T-cell (primary cell): ENCODE data around the gene KDM4B. TPM values are rescaled to one million over a fixed set of nuclear protein-coding genes. Genes with fewer than 3 reads are reported as not detected.

ENCODE experiments used
- ATAC-seq, 4 experiments: fragments of 200-7000 bp in 3 of 4; fragments of 150-1000 bp in 1 of 4; cut with Tn5 transposase; replicated peaks in 1 of 4; 1 replicate in 3 of 4; 2 replicates in 1 of 4; pipeline ENCODE4 v1.10.0; 2021; ENCODE audit warnings: moderate library complexity in 3 of 4, mild to moderate bottlenecking in 2 of 4, moderate number of reproducible peaks in 1 of 4
- CTCF ChIA-PET, 2 donors: fragments of 300-600 bp; sonication (Branson Sonifier 250); formaldehyde crosslinking; loops; one replicate each; lab custom pipeline; 2022; ENCODE audit warnings: antibody characterized with exemption in 2 of 2; lab: Charles Lee
- POLR2A ChIA-PET, 2 donors: fragments of 300-600 bp; sonication (Branson Sonifier 250); formaldehyde crosslinking; loops; one replicate each; lab custom pipeline; 2022; ENCODE audit warnings: antibody characterized with exemption in 2 of 2; lab: Charles Lee
- DNase-seq, 35 experiments: peaks; one replicate each; pipeline versions ENCODE4 v3.0.0 to v3.0.0-alpha.2; 2013 to 2023
- H3K27ac ChIP-seq: one replicate; pipeline ENCODE4 v1.5.1; 2013; ENCODE audit warnings: low read length
- H3K27me3 ChIP-seq, 2 experiments: replicated peaks in 1 of 2; 1 replicate in 1 of 2; 2 replicates in 1 of 2; pipeline versions ENCODE4 v1.6.1 to v1.7.0; 2013; ENCODE audit warnings: low read length in 1 of 2, mixed read lengths in 1 of 2; ENCODE audit not compliant: control insufficient read depth in 2 of 2, insufficient read depth in 2 of 2; ENCODE audit errors: extremely low read depth in 1 of 2
- H3K36me3 ChIP-seq, 2 donors: 1 replicate in 1 of 2; 2 replicates in 1 of 2; pipeline versions ENCODE4 v1.6.1 to v1.7.0; 2013; ENCODE audit warnings: low read length in 1 of 2; ENCODE audit not compliant: control insufficient read depth in 2 of 2, insufficient read depth in 1 of 2; ENCODE audit errors: extremely low read depth in 1 of 2
- H3K4me1 ChIP-seq, 2 experiments: 1 replicate in 1 of 2; 2 replicates in 1 of 2; pipeline versions ENCODE4 v1.6.1 to v1.7.0; 2013; ENCODE audit warnings: low read length in 2 of 2, mixed read lengths in 1 of 2; ENCODE audit not compliant: insufficient read depth in 2 of 2, control insufficient read depth in 1 of 2; ENCODE audit errors: extremely low read depth in 1 of 2
- H3K4me3 ChIP-seq, 2 donors: 1 replicate in 1 of 2; 2 replicates in 1 of 2; pipeline versions ENCODE4 v1.5.1 to v1.7.0; 2013; ENCODE audit warnings: mild to moderate bottlenecking in 2 of 2, low read length in 1 of 2, moderate library complexity in 1 of 2; ENCODE audit not compliant: control insufficient read depth in 1 of 2; ENCODE audit errors: extremely low read depth in 1 of 2
- H3K9me3 ChIP-seq: 2 replicates; pipeline ENCODE4 v1.7.0; 2013
- H3K27ac Mint-ChIP-seq, 2 donors: one replicate each; pipeline ENCODE4 v1.8.0; 2020 to 2021; ENCODE audit warnings: mild to moderate bottlenecking in 2 of 2, mixed read lengths in 2 of 2
- H3K27me3 Mint-ChIP-seq, 2 donors: one replicate each; pipeline ENCODE4 v1.8.0; 2021 to 2022; ENCODE audit warnings: mixed read lengths in 2 of 2
- H3K36me3 Mint-ChIP-seq: one replicate; pipeline ENCODE4 v1.8.0; 2021; ENCODE audit warnings: mixed read lengths
- H3K4me1 Mint-ChIP-seq, 3 donors: one replicate each; pipeline ENCODE4 v1.8.0; 2020 to 2022; ENCODE audit warnings: mixed read lengths in 3 of 3, mild to moderate bottlenecking in 1 of 3
- H3K4me3 Mint-ChIP-seq, 3 donors: one replicate each; pipeline ENCODE4 v1.8.0; 2020 to 2022; ENCODE audit warnings: mild to moderate bottlenecking in 3 of 3, mixed read lengths in 3 of 3, moderate library complexity in 3 of 3
- H3K9me3 Mint-ChIP-seq, 3 donors: one replicate each; pipeline ENCODE4 v1.8.0; 2020 to 2022; ENCODE audit warnings: mixed read lengths in 3 of 3
- WGBS: methylation state at CpG from one replicate; pipeline ENCODE4 v1.1.5; 2013; ENCODE audit warnings: missing lambda C conversion rate; ENCODE audit not compliant: insufficient coverage; 5-methylcytosine and 5-hydroxymethylcytosine counted together
- total RNA-seq, 35 experiments: library from RNA in 6 of 35; stranded (reverse) in 6 of 35; fragments of 120-200 nt in 1 of 35; gene quantifications; one replicate each; pipeline versions ENCODE4 v1.2.1 to v1.2.4 and lab custom pipeline; 2013 to 2026

The KDM4B gene
- total RNA-seq, 5 donors from 2014 or later (not counting 1 experiment from before 2014, with no cell fraction given), result 44.6 to 59.2 (median 47.8) TPM

DNA sequence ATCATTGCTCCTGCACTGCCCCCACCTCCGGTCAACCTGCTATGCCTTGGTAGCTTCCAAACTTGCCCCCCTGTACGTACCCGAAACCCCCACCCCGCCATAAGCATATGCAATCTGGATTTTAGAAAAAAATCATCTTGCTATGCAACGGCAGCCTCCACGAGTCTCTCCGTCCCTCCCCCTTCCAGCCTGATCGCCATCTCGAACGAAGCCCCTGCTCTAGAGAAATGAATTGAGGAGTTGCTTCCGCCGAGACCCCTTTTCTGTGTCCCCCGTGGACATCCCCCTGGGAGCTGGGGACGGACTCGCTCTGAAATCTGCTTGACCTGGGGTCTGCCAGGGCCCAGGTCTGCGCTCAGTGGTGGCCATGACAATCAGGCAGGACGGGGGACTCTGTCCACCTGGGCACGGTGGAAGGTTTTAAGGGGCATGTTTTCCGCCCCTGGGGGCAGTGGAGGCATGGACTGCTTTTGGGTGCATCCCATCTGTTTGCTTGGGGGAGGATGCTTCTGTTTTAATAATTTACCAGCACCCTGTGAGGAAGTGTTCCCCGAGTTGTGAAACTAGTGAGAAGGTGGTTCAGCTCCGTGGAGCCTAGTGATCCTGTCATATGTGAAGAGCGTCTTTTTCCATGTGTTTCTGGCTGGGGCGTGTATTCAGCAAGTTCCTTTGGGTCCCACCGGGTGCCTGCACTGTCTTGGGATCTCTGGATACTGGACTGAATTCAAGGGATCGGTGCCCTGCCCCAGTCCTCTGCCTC, 1.0 kb downstream of the KDM4B start:
- WGBS, result 11% methylated on average over 21 of the region's 25 CpGs
- ChIA-PET CTCF (interaction anchor here in 1 of 2 donors (0.6 kb wide), 1 partner anchor 56 kb away, joined by 4 read pairs; no protein-coding TSS in a partner anchor), POLR2A (no interaction called here)
- Histone ChIP-seq H3K36me3 (peaks cover 0 to 1% of the 10 kb centered on the region in 2 donors), H3K4me3 (peak overlapping the region; percentile 56 to 83), H3K9me3 (no peaks in the 10 kb centered on the region), H3K27me3 (no peaks in the 10 kb centered on the region), H3K27ac (no peak overlapping the region), H3K4me1 (peaks cover 10 to 44% of the 10 kb centered on the region in 2 experiments)
- H3K27me3 Mint-ChIP-seq, result no peaks in the 10 kb centered on the region
- peak overlapping the region; percentile 85 to 96 (median 87) for H3K4me3 Mint-ChIP-seq
- peak in 3 of 35 experiments; percentile 1 to 34 (median 18) for DNase-seq
- peaks cover 3% of the 10 kb centered on the region for H3K36me3 Mint-ChIP-seq
- H3K4me1 Mint-ChIP-seq, result peaks cover 36 to 39% (median 37%) of the 10 kb centered on the region in 3 donors
- ATAC-seq, result no peak
- H3K9me3 Mint-ChIP-seq, result no peaks in the 10 kb centered on the region
- peak overlapping the region; percentile 69 to 79 for H3K27ac Mint-ChIP-seq

DNA sequence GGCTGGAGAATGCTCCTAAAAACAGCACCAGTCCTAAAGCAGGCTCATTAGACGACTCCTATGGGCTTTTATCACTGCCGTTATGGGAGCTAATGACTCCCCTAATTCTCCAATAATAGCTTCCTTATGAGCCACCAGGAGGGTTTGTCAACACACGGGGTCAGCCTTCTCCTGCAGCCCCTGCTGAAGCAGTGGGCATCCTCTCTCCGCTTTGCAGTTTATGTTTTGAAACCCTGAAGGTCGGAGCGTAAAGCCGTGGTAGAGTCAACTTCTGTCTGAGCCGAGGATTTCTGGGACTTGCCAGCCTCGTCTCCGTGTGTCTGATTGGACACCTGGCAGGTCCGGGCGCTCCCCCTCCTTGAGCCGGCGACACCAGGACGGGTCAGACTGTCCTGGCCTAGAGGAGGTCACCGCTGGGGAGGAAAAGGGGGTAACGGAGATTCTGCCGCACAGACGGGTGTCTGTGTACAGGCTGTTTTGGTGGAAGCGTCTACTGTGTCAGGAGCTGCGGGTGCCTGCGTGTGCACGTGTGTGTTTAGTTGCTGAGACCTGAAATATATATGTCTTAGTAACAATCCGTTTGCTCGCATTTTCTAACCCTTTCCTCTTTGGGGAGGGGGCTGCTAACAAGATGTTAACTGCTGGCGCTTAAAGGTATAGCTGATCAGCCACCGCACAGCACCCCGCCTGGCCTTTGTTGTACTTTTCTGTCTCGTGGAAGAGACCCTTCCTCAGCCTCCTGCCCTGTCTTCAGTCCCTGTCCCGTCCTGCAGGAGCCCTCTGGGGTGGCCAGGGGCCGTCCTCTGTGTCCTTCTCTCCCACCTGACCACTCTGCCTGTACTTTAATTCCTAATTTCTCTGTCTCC, 1.9 kb downstream of the KDM4B start:
- peak overlapping the region; percentile 56 to 83 for H3K4me3 ChIP-seq
- POLR2A ChIA-PET, result interaction anchor here (0.6 kb wide), 2 partner anchors 37 to 327 kb away, joined by 3 to 10 read pairs; no protein-coding TSS in a partner anchor
- H3K36me3 ChIP-seq, result peaks cover 0 to 6% of the 10 kb centered on the region in 2 donors
- CTCF ChIA-PET, result interaction anchor here (0.5 to 0.6 kb wide), 2 partner anchors 57 to 257 kb away, joined by 4 read pairs; no protein-coding TSS in a partner anchor
- H3K4me1 ChIP-seq, result peaks cover 10 to 44% of the 10 kb centered on the region in 2 experiments
- DNase-seq, result peak in 3 of 35 experiments; percentile 5 to 33 (median 14)
- 27% methylated on average over 24 of the region's 31 CpGs for WGBS
- H3K27me3 ChIP-seq, result no peaks in the 10 kb centered on the region
- peaks cover 39 to 42% (median 40%) of the 10 kb centered on the region in 3 donors for H3K4me1 Mint-ChIP-seq
- no peak for ATAC-seq
- H3K4me3 Mint-ChIP-seq, result peak overlapping the region; percentile 85 to 96 (median 87)
- H3K27ac Mint-ChIP-seq, result peak overlapping the region; percentile 69 to 79
- no peak overlapping the region for H3K27ac ChIP-seq
- peaks cover 4% of the 10 kb centered on the region for H3K36me3 Mint-ChIP-seq
- no peaks in the 10 kb centered on the region for H3K9me3 Mint-ChIP-seq
- H3K27me3 Mint-ChIP-seq, result no peaks in the 10 kb centered on the region
- H3K9me3 ChIP-seq, result no peaks in the 10 kb centered on the region

DNA sequence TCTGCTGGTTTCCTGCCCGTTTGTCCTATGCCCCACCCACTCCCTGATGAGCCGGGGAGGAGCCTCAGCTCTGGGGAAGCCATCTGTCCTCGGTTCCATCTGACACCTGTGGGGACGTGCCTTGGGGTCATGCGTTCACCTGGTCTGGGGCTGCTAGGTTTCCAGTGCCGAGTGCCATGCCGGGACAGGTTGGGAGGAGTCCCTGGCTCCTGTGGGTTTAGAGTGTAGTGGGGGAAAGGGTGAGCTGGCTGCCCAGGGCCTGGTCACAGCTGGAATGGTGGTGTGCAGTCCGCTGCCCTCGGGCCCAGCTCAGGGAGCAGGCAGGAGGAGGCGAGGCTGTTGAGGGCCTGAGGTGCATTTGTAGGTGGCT, 2.5 kb downstream of the KDM4B start:
- H3K27me3 Mint-ChIP-seq, result no peaks in the 10 kb centered on the region
- Histone ChIP-seq H3K9me3 (no peaks in the 10 kb centered on the region), H3K4me3 (peak overlapping the region in 1 of 2 donors; percentile 56), H3K27me3 (no peaks in the 10 kb centered on the region), H3K36me3 (peaks cover 0 to 6% of the 10 kb centered on the region in 2 donors), H3K4me1 (peaks cover 10 to 44% of the 10 kb centered on the region in 2 experiments), H3K27ac (no peak overlapping the region)
- 41% methylated on average over 10 of the region's 10 CpGs for WGBS
- ChIA-PET POLR2A (interaction anchor here in 1 of 2 donors (0.6 kb wide), 1 partner anchor 327 kb away, joined by 3 read pairs; no protein-coding TSS in a partner anchor), CTCF (interaction anchor here (0.5 to 0.6 kb wide), 2 partner anchors 143 to 257 kb away, joined by 4 to 5 read pairs; no protein-coding TSS in a partner anchor)
- peaks cover 39 to 45% (median 43%) of the 10 kb centered on the region in 3 donors for H3K4me1 Mint-ChIP-seq
- no peak for ATAC-seq
- peak in 12 of 35 experiments; percentile 14 to 48 (median 25) for DNase-seq
- H3K36me3 Mint-ChIP-seq, result peaks cover 4% of the 10 kb centered on the region
- peak overlapping the region; percentile 85 to 96 (median 87) for H3K4me3 Mint-ChIP-seq
- H3K9me3 Mint-ChIP-seq, result no peaks in the 10 kb centered on the region
- peak overlapping the region in 1 of 2 donors; percentile 22 for H3K27ac Mint-ChIP-seq

DNA sequence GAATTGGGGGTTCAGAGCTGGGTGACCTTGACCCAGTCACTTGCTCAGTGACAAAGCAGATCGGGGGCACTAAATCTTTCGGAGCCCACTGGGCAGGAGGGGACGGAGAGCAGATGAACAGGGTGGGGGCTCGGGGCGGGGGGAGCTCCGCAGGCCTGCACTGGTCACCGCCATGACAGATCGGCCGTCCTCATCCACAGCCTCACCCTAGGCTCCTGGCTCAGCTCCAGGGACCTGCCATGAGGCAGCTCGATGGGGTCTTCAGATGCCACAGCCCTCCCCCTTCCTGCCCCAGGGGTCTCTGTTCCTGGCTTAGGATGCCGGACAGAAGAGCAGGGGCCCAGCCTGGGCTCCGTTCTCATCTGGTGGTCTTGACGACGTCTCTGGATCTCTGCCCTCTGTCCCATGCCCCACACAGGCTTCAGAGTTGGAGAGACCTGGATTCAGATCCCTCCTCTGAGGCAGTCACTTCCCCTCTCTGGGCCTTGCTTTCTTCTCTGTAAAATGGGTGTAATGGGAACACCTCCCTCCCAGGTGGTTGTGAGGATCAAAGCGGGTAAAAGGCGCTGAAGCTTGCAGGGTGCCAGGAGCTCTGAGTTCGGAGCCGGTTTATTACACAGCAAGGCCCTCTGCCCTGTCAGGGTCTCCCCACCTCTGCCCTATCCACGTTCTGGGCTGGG, 3.0 kb downstream of the KDM4B start:
- ChIA-PET CTCF (interaction anchor here in 1 of 2 donors (0.5 to 0.6 kb wide), 2 partner anchors 13 to 144 kb away, joined by 3 to 5 read pairs; no protein-coding TSS in a partner anchor), POLR2A (no interaction called here)
- Mint-ChIP-seq H3K9me3 (no peaks in the 10 kb centered on the region), H3K36me3 (peaks cover 5% of the 10 kb centered on the region), H3K27ac (peak overlapping the region in 1 of 2 donors; percentile 22), H3K27me3 (no peaks in the 10 kb centered on the region), H3K4me1 (peaks cover 42 to 47% (median 45%) of the 10 kb centered on the region in 3 donors), H3K4me3 (peak overlapping the region; percentile 85 to 96 (median 87))
- Histone ChIP-seq H3K9me3 (no peaks in the 10 kb centered on the region), H3K36me3 (peaks cover 3 to 6% of the 10 kb centered on the region in 2 donors), H3K27ac (no peak overlapping the region), H3K4me1 (peaks cover 10 to 44% of the 10 kb centered on the region in 2 experiments), H3K4me3 (no peak overlapping the region), H3K27me3 (no peaks in the 10 kb centered on the region)
- DNase-seq (no peak), ATAC-seq (no peak)
- WGBS, result 96% methylated on average over 18 of the region's 19 CpGs

DNA sequence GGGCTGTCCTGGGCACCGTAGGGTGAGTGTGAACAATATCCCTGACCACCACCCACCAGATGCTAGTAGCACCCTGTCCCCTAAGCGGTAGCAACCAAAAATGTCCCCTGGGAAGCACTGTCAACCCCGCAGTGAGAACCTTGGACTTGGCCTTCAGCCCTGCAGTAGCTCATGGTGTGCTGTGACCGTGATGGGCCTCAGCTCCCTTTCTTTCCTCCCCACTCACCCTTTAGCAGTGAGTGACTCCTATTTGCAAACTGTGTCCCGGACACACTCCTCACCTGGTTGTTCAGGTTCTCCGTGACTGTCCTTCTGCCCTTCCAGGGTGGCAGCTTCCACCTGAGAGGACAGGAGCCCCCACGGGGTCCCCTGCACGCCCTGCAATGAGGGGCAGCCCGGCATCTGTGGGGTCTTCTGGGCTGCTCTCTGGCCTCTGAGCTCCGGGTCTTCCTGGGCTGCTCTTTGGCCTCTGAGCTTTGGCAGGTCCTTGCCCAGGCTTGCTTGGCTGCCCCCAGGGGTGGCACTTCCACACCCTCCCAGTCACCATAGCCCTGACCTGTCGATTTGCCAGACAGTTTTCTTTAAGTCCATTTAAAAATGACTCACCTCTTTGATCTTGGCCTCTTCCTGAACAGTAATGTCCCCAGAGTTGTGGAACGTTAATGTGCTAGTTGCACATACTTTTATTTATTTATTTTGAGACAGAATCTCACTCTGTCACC, 3.8 kb downstream of the KDM4B start:
- no peak overlapping the region for H3K4me3 ChIP-seq
- Mint-ChIP-seq H3K4me3 (peak overlapping the region in 1 of 3 donors; percentile 45), H3K27me3 (no peaks in the 10 kb centered on the region), H3K36me3 (peaks cover 10% of the 10 kb centered on the region), H3K4me1 (peaks cover 46 to 50% (median 50%) of the 10 kb centered on the region in 3 donors), H3K9me3 (no peaks in the 10 kb centered on the region), H3K27ac (no peak overlapping the region)
- H3K36me3 ChIP-seq, result peaks cover 9 to 11% of the 10 kb centered on the region in 2 donors
- ATAC-seq (no peak), DNase-seq (no peak)
- no peaks in the 10 kb centered on the region for H3K27me3 ChIP-seq
- ChIA-PET CTCF (interaction anchor here in 1 of 2 donors (0.5 kb wide), 1 partner anchor 14 kb away, joined by 3 read pairs; no protein-coding TSS in a partner anchor), POLR2A (no interaction called here)
- peaks cover 10 to 44% of the 10 kb centered on the region in 2 experiments for H3K4me1 ChIP-seq
- H3K9me3 ChIP-seq, result no peaks in the 10 kb centered on the region
- no peak overlapping the region for H3K27ac ChIP-seq
- WGBS, result 94% methylated on average over 10 of the region's 12 CpGs
